Activated CD8-positive, alpha-beta memory T cell treated with anti-CD3 and anti-CD28 coated beads for 36 hours (primary cell): Measurements from ENCODE around the gene COQ9. TPM values are rescaled to one million over a fixed set of nuclear protein-coding genes. Genes with fewer than 3 reads are reported as not detected.

Source experiments
- CTCF ChIA-PET: fragments of 350-600 bp; sonication (Branson Sonifier 250); formaldehyde crosslinking; loops from one replicate; lab custom pipeline; 2021; ENCODE audit warnings: antibody characterized with exemption; lab: Charles Lee
- POLR2A ChIA-PET: fragments of 350-600 bp; sonication (Branson Sonifier 250); formaldehyde crosslinking; loops from one replicate; lab custom pipeline; 2021; ENCODE audit warnings: antibody characterized with exemption; lab: Charles Lee
- total RNA-seq, 2 experiments: library from RNA; stranded (reverse); gene quantifications; one replicate each; pipeline ENCODE4 v1.2.3, GENCODE V29; 2021

COQ9 gene
- total RNA-seq, 2 experiments from 2014 or later: 47.4 to 56.3 TPM

DNA sequence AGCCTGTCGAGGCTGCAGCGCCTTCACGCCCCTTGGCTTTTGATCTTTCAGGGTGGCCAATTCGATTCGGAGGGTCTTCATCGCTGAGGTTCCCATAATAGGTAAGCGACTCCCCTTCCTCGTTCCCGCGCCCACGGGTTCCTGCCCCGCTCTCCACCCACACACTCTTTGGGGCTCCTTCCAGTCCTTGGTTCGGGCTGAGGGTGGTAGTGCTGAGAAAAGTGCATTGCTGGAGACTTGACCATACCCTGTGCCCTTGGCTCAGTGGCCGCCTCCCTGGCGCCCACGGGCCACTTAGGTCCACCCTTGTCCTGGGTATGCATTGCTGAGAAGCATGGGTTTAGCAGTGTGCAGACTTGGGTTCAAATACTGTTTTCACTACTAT is 15.7 kb downstream of the COQ9 start:
- POLR2A ChIA-PET: interaction anchor here (0.7 to 3.0 kb wide), 3 partner anchors 16 to 532 kb away, joined by 3 to 13 read pairs (median 5); partner anchors contain the start of genes CIAPIN1 and COQ9
- CTCF ChIA-PET: interaction anchor here (0.6 to 4.8 kb wide), 9 partner anchors 11 to 230 kb away, joined by 3 to 28 read pairs (median 4); partner anchors contain the start of genes CIAPIN1 and COQ9

DNA sequence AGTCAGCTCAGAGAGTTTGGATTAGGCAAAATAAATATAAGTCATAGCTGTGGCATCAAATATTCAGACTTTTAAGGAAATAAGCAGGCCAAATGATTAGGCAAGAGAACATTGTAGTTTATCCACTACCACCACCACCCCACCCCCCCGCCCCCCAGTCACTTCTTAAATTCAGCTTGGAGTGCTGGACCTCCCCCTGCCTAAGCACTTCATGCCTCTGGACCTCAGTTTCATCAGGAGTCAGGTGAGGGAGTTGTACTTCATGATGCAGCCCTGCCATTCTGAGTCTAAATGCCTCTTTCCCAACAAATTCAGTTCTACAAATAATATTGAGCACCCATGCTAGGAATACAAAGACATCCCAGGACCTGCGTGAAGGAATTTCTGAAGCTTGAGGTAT is 17.2 kb downstream of the COQ9 start:
- ChIA-PET CTCF (interaction anchor here (0.7 to 4.8 kb wide), 3 partner anchors 11 to 56 kb away, joined by 3 to 18 read pairs (median 6); no protein-coding TSS in a partner anchor), POLR2A (no interaction called here)

DNA sequence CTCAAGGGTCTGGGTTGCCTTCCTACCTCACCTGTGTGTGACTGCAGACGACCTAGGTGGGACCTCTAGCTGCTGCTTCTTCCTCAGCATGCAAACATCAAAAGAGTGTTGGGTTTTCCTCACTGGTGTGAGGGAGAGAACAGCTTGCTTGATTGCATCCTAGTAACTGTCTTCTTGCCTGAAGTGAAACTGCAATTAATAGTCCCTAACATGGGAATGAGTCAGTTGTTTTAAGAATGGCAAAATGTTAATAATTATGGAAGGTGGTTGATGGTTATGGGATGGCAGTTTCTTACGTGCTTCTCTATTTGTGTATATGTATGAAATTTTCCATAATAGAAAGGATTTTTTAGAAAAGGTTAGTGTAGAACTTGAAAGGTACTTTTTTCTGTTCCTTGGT is 21.1 kb downstream of the COQ9 start:
- ChIA-PET CTCF (interaction anchor here (2.1 kb wide), 1 partner anchor 51 kb away, joined by 6 read pairs; no protein-coding TSS in a partner anchor), POLR2A (no interaction called here)

DNA sequence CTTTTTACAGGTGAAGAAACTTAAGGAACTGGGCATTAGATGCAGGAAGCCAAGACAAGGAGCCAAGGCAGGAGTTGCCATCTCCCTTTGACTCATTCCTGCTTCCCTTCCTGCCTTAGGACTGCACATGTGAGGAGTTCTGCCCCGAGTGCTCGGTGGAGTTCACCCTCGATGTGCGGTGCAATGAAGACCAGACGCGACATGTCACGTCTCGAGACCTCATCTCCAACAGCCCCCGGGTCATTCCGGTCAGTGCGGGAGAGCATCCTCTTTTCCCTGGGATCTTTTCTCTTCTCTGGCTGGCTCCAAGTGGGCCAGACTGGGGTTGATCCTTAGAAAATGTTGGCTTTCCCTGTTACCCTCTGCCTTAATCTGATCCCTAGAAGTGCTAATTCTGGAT is 21.8 kb downstream of the COQ9 start:
- POLR2A ChIA-PET: no interaction called here
- CTCF ChIA-PET: interaction anchor here (2.1 kb wide), 1 partner anchor 50 kb away, joined by 6 read pairs; no protein-coding TSS in a partner anchor

DNA sequence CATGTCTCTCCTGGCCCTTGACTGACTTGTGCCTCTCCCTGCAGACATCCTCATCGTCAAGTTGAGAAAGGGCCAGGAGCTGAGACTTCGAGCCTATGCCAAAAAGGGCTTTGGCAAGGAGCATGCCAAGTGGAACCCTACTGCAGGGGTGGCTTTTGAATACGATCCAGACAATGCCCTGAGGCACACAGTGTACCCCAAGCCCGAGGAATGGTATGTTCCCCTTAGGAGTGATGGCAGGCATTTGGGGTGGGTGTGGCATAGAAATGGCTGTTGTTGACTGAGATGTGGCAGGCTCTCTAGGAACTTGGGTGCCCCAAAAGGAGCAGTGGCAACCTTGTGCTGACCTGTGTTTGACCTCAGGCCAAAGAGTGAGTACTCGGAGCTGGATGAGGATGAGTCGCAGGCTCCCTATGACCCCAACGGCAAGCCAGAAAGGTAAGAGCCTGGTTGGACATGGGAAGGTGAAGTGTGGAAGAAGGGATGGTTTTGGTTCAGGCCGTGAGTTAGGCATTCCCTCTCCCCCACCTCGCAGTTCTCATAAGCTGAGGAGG is 22.7 kb downstream of the COQ9 start:
- POLR2A ChIA-PET: no interaction called here
- CTCF ChIA-PET: no interaction called here

DNA sequence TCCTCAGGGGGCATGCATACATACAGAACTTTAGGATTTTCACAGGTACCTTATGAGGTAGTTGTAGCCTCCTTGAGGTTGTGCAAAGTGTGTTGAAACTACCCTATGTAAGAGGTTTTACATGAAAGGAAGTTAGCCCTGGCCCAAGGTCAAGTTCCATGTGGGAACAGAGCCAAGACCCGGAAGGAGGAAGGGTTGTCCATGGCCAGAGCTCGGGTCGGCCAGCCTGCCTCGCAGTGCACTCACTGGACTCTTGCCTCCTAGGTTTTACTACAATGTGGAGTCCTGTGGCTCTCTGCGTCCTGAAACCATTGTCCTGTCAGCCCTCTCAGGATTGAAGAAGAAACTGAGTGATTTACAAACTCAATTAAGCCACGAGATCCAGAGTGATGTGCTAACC is 23.4 kb downstream of the COQ9 start:
- ChIA-PET POLR2A (no interaction called here), CTCF (interaction anchor here (0.8 to 1.8 kb wide), 2 partner anchors 9 to 38 kb away, joined by 3 to 5 read pairs; partner anchors contain the start of gene POLR2C)

DNA sequence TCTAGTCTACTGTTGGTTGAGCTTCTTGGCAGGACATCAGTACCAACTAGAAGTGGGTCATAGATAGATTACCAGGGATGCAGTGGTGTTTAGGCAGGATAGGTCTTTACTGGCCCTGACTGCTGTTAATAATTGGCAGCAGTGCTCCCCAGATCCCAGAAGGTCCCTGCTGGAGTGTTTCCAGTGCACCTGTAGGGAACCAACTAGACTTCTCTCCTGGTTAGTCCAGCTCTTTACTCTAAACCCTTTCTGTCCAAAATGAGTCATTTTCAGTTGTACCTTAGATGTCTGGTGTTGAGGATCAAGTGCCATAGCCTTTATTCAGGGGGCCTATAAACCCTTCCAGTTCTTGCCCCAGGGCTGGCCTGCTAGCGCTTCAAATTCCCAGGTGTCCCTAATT is 23.9 kb downstream of the COQ9 start:
- POLR2A ChIA-PET: no interaction called here

DNA sequence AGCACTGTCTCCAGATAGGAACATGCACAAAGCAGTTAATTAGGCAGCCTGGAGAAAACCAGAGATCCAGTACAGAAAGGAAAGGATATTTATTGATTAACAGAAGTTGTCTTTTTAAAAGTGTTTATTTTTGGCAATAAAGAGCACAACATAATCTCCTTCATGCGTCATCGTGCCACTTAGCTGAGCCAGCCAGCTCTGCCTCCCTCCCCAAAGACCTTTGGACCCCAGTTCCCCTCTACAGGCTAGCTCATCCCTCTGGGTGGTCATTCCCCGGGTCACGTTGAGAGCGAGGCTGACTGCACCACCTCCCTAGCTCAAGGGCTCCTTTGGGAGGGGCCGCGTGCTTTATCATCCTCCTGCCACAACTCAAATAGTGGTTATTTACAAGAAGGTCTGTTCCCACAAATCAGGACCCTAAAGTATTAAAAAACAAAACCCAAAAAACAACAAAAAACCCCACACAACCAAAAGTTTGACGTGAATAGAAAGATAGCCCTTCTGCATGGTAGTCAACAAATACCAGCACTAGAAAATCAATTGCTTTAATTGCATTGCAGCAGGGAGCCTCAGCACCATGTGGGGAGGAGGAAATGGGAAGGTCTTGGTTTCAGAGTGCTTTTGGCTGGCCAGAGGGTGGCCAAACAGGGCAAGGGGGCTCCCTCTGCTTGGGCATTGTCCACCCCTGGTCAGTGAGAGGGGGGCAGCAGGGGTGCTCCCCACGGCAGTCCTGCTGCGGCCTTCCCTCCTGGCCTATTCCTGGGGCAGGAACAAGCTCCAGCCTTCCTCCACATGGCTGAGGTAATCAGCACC is 24.8 kb downstream of the COQ9 start:
- ChIA-PET POLR2A (interaction anchor here (0.9 to 1.3 kb wide), 2 partner anchors 25 to 48 kb away, joined by 3 read pairs; partner anchors contain the start of genes CIAPIN1 and COQ9), CTCF (interaction anchor here (1.8 kb wide), 1 partner anchor 10 kb away, joined by 5 read pairs; the partner anchor contains the start of gene POLR2C)

More for the DNA sequence above, 23.9 kb downstream of the COQ9 start:
- CTCF ChIA-PET: interaction anchor here (0.8 to 1.8 kb wide), 2 partner anchors 9 to 37 kb away, joined by 3 to 5 read pairs; partner anchors contain the start of gene POLR2C

DNA sequence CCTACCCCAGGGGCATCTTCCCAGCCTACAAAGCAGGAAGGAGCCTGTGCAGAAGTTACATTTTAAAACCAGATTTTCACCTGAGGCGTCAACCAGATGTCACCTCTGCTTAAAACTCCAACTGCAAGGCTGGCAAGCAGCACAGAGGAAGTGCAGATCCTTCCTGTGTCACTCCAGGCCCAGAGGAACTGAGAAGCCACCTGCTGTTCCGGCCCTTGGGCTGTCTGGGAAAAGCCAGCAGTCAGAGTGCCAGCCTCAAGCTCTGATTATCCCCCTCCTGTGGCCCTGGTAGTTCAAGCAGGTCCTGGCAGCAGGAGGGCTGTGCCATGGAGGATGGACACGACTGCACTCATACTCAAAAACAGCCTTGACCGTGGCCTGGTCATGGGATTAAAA is 25.4 kb downstream of the COQ9 start:
- CTCF ChIA-PET: interaction anchor here (1.0 kb wide), 1 partner anchor 11 kb away, joined by 3 read pairs; no protein-coding TSS in a partner anchor
- POLR2A ChIA-PET: interaction anchor here (0.9 to 1.3 kb wide), 3 partner anchors 11 to 47 kb away, joined by 3 to 4 read pairs (median 3); partner anchors contain the start of genes CIAPIN1, COQ9 and POLR2C

DNA sequence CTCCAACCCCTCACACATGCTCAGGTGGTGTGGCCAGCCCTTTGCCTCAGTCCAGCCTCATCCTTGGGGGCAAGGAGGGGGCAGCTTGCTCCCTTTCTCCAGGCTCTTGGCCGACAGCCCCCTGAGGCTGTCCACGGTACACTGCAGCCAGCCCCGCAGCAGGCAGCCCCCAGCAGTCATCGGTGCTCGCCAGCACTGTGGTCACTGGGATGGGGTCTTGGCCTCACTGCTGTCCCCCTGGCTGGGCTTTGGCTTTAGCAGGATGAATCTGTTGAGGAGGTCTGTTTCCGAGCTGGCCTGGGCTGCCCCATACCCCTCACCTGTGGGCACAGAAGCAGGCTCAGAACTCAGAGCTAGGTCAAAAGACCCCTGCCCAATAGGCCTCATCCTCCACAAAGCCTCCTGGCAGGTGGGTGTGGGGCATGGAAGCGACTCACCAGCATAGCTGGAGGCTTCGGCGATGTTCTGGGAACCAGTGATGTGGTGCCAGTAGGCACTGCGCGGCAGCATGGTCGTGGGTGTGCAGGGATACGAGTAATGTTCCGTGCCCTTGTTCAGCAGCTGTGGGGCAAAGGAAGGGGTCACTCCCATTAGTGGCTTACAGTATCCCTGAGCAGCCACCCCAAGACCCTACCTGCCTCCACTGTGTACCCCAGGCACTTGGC is 26.0 kb downstream of the COQ9 start:
- ChIA-PET POLR2A (interaction anchor here (0.9 to 1.3 kb wide), 3 partner anchors 11 to 46 kb away, joined by 3 to 4 read pairs (median 3); partner anchors contain the start of genes CIAPIN1, COQ9 and POLR2C), CTCF (interaction anchor here (0.7 to 1.2 kb wide), 3 partner anchors 8 to 284 kb away, joined by 3 read pairs; no protein-coding TSS in a partner anchor)

DNA sequence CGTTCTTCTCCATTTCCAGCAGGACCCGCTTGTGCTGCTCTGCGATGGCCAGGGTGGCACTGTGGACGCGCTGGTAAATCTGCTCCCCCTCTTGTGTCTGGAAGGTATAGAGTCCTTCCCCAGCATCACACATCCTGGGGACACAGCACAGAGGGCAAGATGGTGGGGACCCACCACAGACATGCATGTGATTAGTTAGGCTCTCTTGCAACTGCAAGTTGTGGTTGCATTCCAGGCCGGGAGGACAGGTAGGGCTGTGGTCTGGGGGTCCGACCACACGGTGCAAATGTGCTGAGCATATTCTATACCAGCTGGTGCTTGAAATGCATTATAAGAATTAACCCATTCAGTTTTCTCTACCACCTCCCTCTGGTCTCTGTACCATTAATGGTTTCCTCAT is 26.6 kb downstream of the COQ9 start:
- ChIA-PET CTCF (interaction anchor here (0.7 to 3.1 kb wide), 4 partner anchors 8 to 283 kb away, joined by 3 to 18 read pairs (median 3); partner anchors contain the start of gene POLR2C), POLR2A (interaction anchor here (1.3 kb wide), 1 partner anchor 12 kb away, joined by 4 read pairs; the partner anchor contains the start of gene POLR2C)

DNA sequence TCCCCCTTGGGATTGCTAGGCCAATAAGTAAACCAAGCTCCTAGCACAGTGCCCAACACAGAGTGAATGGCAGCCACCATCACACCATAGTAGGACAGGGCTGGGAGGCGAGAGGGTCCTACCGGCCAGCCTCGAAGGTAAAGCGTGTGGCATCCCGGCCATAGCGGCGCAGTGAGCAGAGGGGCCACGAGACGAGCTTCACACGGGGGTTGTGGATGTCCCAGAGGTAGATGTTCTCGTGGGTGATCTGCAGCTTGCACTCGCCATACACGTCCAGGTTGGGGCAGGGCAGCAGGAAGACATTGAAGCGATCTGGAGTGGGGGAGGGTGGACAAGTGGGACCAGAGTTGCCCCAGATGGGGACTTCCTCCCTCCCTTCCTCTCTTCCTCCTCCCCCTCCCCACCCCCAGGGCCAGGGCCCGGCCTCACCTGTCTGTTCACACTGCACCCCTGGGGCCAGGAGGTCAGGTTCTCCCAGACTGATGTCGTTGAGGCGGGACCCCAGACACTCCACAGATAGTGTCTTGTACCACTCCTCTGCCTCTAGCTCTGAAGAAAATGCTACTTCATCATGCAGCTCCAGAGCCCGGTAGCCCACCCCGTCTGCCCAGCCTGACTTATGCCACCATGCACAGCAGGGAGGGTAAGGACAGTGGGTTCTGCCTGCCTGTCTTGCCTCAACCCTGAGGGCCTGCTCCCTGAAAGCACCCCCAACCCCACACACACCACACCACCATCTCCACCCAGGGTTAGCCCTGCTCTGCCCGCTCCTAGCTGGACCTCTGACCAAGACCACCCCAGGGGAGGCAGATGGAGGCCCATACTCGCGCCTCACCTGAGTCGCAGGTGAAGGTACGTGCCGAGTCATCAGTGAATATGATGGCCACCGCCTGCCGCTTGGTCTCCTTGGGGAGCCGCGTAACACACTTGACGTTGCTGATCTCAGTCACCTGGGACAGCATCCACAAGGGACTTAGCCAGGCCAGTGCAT is 27.7 kb downstream of the COQ9 start:
- ChIA-PET CTCF (interaction anchor here (0.7 to 3.1 kb wide), 10 partner anchors 10 to 110 kb away, joined by 3 to 20 read pairs (median 4); partner anchors contain the start of gene POLR2C), POLR2A (interaction anchor here (0.6 kb wide), 1 partner anchor 15 kb away, joined by 4 read pairs; no protein-coding TSS in a partner anchor)

DNA sequence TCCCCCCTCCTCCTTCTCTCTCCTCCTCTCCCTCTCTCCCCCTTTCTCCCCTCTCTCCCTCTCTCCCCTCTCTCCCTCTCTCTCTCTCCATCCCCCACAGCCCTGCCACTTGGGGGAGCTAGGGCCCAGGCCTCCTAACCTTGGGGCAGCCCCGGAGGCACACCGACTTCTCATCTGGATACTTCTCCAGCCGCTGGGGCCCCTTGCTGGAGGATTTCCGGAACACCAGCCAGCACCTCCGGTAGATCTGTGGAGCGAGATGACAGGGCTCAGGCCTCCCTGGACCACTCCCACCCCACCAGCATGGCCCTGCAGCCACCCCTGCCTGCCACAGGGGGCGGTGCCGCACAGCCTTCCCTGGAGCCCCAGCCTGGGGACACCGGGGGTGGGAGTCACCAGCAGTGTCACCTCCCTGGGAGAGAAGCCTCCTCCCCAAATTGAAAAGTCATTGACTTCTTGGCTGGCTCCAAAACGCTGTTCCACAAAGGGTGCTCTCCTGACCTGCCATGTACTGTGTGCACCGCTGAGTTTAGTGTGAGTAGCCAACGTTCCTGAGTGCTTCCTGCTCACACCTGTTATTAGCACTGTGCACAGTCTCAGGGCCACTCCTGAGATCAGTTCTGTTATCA is 28.5 kb downstream of the COQ9 start:
- ChIA-PET CTCF (interaction anchor here (0.7 to 3.1 kb wide), 10 partner anchors 11 to 109 kb away, joined by 3 to 20 read pairs (median 4); partner anchors contain the start of gene POLR2C), POLR2A (interaction anchor here (0.6 kb wide), 1 partner anchor 16 kb away, joined by 4 read pairs; no protein-coding TSS in a partner anchor)

DNA sequence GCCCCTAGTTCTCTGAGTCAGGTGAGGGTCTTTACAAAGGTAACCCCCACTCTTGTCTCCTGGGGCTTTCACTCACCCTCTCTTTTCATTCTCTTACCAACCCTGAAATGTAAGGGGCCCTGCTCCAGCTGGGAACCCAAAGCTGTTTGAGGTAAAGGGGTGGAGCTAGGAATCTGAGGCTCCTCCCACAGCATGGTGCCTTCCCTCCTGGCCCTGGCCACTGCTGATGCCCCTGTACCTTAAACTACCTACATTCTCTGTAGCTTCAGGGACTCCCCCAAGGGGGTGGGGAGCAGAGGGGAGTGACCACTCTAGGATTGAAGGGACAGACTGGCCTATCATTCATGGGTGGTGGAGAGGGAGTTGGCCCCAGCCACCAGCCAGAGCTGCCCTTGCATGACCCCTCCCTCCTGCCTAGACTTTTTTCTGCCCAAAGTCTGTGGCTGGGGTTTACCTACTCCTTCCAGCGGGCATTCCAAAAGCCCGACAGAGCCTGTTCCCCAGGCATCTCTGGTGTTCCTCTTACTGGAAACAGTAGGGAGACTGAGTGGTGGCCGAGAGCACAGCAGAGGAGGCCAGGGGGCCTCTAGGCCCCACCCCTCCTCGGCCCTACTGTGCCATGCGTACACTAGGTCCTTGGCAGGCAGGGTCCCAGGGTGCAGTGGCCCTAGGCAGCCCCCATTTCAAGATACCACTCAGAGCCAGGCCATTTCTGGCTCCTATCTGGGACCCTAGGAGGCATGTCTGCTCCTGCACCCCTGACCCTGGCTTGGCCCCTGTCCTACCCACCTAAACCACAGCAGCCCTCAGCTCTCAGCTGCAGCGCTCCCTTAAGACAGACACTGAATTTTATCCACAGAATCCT is 29.5 kb downstream of the COQ9 start:
- CTCF ChIA-PET: interaction anchor here (0.7 to 3.1 kb wide), 4 partner anchors 14 to 95 kb away, joined by 3 to 20 read pairs (median 11); partner anchors contain the start of gene POLR2C
- POLR2A ChIA-PET: no interaction called here

DNA sequence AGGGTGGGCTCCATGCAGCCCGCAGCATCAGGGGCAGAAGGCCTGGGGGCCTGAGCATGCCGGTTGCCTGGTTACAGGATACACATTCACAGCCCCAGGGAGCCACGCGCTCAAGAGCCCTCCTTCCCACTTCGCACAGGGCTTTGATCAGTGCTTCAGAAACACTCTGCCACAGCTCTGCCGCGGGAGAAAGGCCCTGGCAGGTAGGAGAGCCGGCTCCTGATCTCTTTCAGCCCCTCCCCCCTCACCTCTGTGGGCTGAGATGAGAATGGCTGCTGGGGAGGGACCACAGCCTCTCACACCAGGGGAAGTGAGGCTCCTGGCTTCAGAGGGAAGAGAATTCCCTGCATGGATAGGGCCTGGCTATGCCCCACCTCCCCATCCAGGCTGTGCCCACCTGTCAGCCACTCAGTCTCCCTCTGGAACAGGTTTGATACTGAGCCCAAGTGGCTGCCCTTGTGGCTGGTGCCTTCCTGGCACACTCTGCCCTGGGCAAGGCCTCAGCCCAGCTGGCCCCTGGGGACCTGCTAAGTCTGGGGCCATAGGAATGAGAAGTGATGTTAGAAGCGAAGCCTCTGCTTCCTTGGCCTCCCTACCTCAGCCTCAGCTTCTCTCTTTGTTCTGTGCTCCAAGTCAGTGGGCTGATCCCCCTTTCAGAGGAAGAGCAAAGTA is 30.4 kb downstream of the COQ9 start:
- CTCF ChIA-PET: interaction anchor here (0.7 kb wide), 1 partner anchor 42 kb away, joined by 4 read pairs; no protein-coding TSS in a partner anchor
- POLR2A ChIA-PET: no interaction called here
